SU-DHL-6 (cell line): Measurements from ENCODE around the gene WIPI1.

Experiments used
- CTCF ChIP-seq: fragments of 200-600 bp; sonication (generic); IDR thresholded peaks from one replicate; pipeline ENCODE4 v1.5.1; 2017; ENCODE audit warnings: antibody characterized with exemption, mild to moderate bottlenecking, low read length, moderate library complexity; ENCODE audit not compliant: insufficient read depth, poor library complexity, severe bottlenecking
- EZH2phosphoT487 ChIP-seq: fragments of 200-600 bp; sonication (generic), shearing (Covaris generic); conservative IDR thresholded peaks from 2 replicates; pipeline ENCODE4 v1.6.1; 2018; ENCODE audit warnings: mild to moderate bottlenecking, antibody characterized with exemption, low read length, moderate library complexity, mixed read lengths

- TF ChIP-seq EZH2phosphoT487 (no peak), CTCF (no peak)
Measured at GRCh38 chr17:68431045-68431608, 26.2 kb downstream of the WIPI1 start.
